ENCODE results near the gene IRF3. TPM values are rescaled to one million over a fixed set of nuclear protein-coding genes. Genes with fewer than 3 reads are reported as not detected.
A peak's percentile ranks its signal among the peaks of the same experiment; 100 is the strongest.

IRF3 gene
- total RNA-seq, 1 donor from 2014 or later, result 174 TPM

- no peak for DNase-seq (ENCODE audit: low spot score)
Measured at GRCh38 chr19:49669516-49669915, 3.9 kb upstream of the IRF3 start.

- DNase-seq (ENCODE audit: low spot score), result no peak
Measured at GRCh38 chr19:49667473-49667872, 1.8 kb upstream of the IRF3 start.

GRCh38 chr19:49666120-49666444 lies 425 bp upstream of the IRF3 start:
- DNase-seq (ENCODE audit: low spot score), result no peak

- DNase-seq (ENCODE audit: low spot score), result no peak
Measured at GRCh38 chr19:49665036-49665350, 664 bp downstream of the IRF3 start.

- DNase-seq (ENCODE audit: low spot score), result peak; percentile 89
Measured at GRCh38 chr19:49664171-49665035, 1.3 kb downstream of the IRF3 start.

- DNase-seq (ENCODE audit: low spot score), result no peak
Measured at GRCh38 chr19:49663224-49663623, 2.4 kb downstream of the IRF3 start.

GRCh38 chr19:49662011-49662410 lies 3.6 kb downstream of the IRF3 start:
- no peak for DNase-seq (ENCODE audit: low spot score)

GRCh38 chr19:49660338-49660961 lies 5.2 kb downstream of the IRF3 start:
- no peak for DNase-seq (ENCODE audit: low spot score)

- no peak for DNase-seq (ENCODE audit: low spot score)
Measured at GRCh38 chr19:49658566-49659442, 6.9 kb downstream of the IRF3 start.

- no peak for DNase-seq (ENCODE audit: low spot score)
Measured at GRCh38 chr19:49658139-49658517, 7.5 kb downstream of the IRF3 start.

- DNase-seq (ENCODE audit: low spot score), result no peak
Measured at GRCh38 chr19:49657493-49658138, 8.0 kb downstream of the IRF3 start.

- no peak for DNase-seq (ENCODE audit: low spot score)
Measured at GRCh38 chr19:49656456-49657109, 9.1 kb downstream of the IRF3 start.

GRCh38 chr19:49655570-49656455 lies 9.8 kb downstream of the IRF3 start:
- no peak for DNase-seq (ENCODE audit: low spot score)

- no peak for DNase-seq (ENCODE audit: low spot score)
Measured at GRCh38 chr19:49654581-49654980, 11.1 kb downstream of the IRF3 start.

GRCh38 chr19:49653466-49653806 lies 12.2 kb downstream of the IRF3 start:
- no peak for DNase-seq (ENCODE audit: low spot score)

GRCh38 chr19:49652551-49653465 lies 12.8 kb downstream of the IRF3 start:
- DNase-seq (ENCODE audit: low spot score), result no peak

GRCh38 chr19:49651820-49652550 lies 13.7 kb downstream of the IRF3 start:
- DNase-seq (ENCODE audit: low spot score), result no peak

GRCh38 chr19:49651029-49651819 lies 14.4 kb downstream of the IRF3 start:
- no peak for DNase-seq (ENCODE audit: low spot score)

All from mucosa of gallbladder (tissue), 1 donor.